ENCODE measurements around the gene OGFOD3.

GRCh38 chr17:82408288-82408937 lies 10.0 kb downstream of the OGFOD3 start:
- TF ChIP-seq POLR2A (IDR thresholded peaks at IDR 0.05; ENCODE audit: low read length) (no peak), GATA1 (IDR thresholded peaks at IDR 0.05; ENCODE audit: low read depth, low read length) (no peak)
